Vagina (tissue), 2 donors: Measurements from ENCODE around the gene DBN1.

Source experiments
- POLR2AphosphoS5 ChIP-seq, 2 donors: sonication (generic); formaldehyde crosslinking; IDR thresholded peaks; one replicate each; pipeline ENCODE4 v1.9.0; 2017; ENCODE audit warnings: antibody characterized with exemption in 2 of 2, mild to moderate bottlenecking in 2 of 2, low read depth in 1 of 2; ENCODE audit not compliant: insufficient read depth in 1 of 2
- TF ChIP-seq, protein P1 (sequence below), 3 experiments: fragments of 450-650 bp in 2 of 3; fragments of 200-600 bp in 1 of 3; sonication (generic) in 1 of 3; IDR thresholded peaks; one replicate each; pipeline ENCODE4 v1.5.1; 2017 to 2019; ENCODE audit warnings: antibody characterized with exemption in 3 of 3, mild to moderate bottlenecking in 2 of 3, moderate library complexity in 2 of 3

- TF ChIP-seq POLR2AphosphoS5 (IDR thresholded peaks at IDR 0.05; ENCODE audit: insufficient read depth in 1 of 2, low read depth in 1 of 2): no peak
- TF ChIP-seq, protein P1, sequence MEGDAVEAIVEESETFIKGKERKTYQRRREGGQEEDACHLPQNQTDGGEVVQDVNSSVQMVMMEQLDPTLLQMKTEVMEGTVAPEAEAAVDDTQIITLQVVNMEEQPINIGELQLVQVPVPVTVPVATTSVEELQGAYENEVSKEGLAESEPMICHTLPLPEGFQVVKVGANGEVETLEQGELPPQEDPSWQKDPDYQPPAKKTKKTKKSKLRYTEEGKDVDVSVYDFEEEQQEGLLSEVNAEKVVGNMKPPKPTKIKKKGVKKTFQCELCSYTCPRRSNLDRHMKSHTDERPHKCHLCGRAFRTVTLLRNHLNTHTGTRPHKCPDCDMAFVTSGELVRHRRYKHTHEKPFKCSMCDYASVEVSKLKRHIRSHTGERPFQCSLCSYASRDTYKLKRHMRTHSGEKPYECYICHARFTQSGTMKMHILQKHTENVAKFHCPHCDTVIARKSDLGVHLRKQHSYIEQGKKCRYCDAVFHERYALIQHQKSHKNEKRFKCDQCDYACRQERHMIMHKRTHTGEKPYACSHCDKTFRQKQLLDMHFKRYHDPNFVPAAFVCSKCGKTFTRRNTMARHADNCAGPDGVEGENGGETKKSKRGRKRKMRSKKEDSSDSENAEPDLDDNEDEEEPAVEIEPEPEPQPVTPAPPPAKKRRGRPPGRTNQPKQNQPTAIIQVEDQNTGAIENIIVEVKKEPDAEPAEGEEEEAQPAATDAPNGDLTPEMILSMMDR (IDR thresholded peaks at IDR 0.05): no peak
Measured at GRCh38 chr5:177489119-177489716, 15.8 kb upstream of the DBN1 start.
